Measurements from ENCODE around the gene KPNB1.

Gene KPNB1

DNA sequence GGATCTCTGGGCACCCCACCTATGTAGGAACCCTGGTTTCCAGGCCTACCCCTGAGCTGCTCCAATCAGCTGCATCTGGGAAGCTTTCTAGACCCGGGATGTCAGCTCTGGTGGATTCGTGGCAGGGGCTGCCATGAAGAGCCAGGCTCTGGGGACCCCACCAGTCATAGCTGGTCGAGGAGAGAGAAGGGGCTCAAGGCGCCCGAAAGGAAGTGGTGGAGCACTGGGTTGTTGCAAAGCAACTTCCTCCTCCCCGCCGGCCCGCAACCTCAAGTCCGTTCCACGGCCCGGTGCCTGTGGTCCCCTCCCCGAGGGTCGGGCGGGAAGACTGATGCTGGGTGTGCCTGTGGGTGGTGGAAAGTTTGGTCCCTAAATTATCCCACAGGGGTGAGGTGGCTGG lies 54.4 kb downstream of the KPNB1 start:
- DNase-seq (ENCODE audit: low spot score): no peak
- in situ Hi-C loops (cut with MboI; ENCODE audit: low pct_unique_long_range_greater_than_20kb, low sequenced_read_pairs, unreplicated experiment): no loop called here
- TF ChIP-seq, protein P1, sequence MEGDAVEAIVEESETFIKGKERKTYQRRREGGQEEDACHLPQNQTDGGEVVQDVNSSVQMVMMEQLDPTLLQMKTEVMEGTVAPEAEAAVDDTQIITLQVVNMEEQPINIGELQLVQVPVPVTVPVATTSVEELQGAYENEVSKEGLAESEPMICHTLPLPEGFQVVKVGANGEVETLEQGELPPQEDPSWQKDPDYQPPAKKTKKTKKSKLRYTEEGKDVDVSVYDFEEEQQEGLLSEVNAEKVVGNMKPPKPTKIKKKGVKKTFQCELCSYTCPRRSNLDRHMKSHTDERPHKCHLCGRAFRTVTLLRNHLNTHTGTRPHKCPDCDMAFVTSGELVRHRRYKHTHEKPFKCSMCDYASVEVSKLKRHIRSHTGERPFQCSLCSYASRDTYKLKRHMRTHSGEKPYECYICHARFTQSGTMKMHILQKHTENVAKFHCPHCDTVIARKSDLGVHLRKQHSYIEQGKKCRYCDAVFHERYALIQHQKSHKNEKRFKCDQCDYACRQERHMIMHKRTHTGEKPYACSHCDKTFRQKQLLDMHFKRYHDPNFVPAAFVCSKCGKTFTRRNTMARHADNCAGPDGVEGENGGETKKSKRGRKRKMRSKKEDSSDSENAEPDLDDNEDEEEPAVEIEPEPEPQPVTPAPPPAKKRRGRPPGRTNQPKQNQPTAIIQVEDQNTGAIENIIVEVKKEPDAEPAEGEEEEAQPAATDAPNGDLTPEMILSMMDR (IDR thresholded peaks at IDR 0.05; ENCODE audit: extremely low read depth, insufficient read depth, missing control alignments): no peak

DNA sequence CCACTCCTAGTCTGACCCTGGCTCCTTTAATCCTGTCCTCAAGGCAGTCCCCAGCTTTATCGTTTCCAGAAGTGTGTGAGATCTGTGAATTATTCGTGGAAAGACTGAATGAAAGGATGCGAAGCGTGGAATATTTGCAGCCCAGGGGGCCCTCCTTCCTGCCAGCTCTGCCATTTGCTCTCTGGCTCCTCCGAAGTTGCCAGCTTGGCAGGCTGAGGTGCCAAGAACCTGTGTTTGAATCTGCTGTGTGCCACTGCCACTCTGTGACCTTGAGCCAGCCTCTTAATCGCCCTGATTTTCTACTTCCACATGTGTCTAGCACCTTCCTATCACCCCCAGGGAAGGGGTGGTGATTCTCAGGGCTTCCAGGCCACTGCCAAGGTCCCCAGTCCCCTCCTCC lies 55.0 kb downstream of the KPNB1 start:
- TF ChIP-seq, protein P1 (IDR thresholded peaks at IDR 0.05; ENCODE audit: extremely low read depth, insufficient read depth, missing control alignments): no peak
- in situ Hi-C loops (cut with MboI; ENCODE audit: low pct_unique_long_range_greater_than_20kb, low sequenced_read_pairs, unreplicated experiment): no loop called here

DNA sequence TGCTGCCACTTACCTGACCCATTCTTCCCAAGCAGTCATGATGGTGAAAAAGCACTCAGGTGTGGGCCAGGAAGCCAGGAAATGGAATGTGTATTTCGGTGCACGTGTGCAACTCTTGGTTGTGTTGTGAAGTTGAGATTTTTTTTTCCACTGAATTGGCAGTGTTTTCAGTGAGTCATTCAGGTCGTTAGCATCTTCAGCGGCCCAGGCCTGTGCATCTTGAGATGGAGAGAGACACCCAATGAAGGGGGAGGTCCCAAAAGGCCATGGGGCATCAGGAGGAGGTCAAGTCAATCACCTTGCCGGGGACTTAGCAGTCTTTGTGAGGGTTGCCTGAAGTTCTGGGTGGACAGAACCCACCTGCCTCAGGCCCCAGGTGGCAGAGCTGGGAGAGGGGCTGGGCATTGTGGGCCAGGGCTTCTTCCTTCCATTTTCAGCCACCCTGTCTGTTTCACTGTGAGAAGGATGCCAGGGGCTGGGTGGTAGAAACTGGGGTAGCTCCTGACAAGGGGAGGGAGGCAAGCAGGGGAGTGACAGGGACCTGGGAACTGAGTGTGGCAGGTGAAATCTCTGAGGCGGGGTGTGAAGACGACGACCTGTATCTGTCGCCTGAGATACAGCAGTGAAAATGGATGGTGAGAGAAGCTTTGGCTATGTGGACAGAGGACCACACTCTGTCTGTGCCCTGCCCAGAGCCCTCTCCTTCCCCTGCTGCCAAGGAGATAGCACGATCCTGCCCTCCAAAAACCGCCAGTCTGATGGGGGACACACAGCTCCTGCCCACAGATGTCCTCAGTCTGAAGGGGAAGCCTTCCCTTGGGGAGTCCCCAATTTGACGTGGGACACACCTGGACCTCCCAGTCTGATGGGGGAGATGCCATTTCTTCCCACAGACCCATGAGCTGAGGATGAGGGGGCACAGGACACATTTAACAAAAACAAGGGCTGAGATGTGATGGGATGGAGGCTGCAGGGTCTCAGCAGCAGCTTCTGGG lies 56.1 kb downstream of the KPNB1 start:
- DNase-seq (ENCODE audit: low spot score): no peak
- TF ChIP-seq, protein P1 (IDR thresholded peaks at IDR 0.05; ENCODE audit: extremely low read depth, insufficient read depth, missing control alignments): no peak
- in situ Hi-C loops (cut with MboI; ENCODE audit: low pct_unique_long_range_greater_than_20kb, low sequenced_read_pairs, unreplicated experiment): no loop called here

More for the DNA sequence above, 55.0 kb downstream of the KPNB1 start:
- no peak for DNase-seq (ENCODE audit: low spot score)

DNA sequence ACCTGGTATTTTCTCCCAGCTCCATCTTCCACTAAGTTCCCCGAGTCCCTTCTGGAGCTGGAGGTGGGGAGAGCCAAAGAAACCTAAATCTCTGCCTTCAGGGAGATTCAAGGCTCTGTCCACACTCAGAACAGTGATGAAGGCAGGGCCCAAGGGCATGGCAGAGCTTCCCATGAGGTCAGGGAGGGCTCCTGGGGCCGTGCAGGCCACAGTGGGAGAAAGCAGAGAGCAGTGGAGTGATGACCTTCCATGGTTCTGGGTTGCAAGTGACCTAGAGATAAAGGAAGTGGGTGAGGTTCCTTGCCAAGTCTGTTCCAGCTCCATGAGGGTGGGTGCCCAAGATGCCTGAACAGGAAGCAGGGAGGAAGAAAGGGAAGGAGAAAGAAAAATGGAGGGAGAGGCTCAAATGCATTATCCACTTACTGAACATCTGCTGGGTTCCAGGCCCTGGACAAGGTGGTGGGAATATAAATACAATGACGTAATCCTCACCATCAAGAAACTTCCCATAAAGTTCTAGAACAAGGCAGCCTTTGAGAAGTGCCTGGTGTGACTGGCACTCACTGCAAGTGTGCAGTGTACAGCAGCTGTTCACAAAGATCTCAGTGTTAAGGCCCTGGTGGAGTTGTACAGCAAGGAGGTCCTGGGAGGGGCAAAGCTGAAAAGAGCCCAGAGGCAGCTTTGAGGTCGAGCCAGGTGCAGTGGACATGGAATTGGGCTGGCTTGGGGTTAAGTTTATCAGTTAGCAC lies 57.5 kb downstream of the KPNB1 start:
- TF ChIP-seq, protein P1 (IDR thresholded peaks at IDR 0.05; ENCODE audit: extremely low read depth, insufficient read depth, missing control alignments): no peak
- DNase-seq (ENCODE audit: low spot score): no peak
- in situ Hi-C loops (cut with MboI; ENCODE audit: low pct_unique_long_range_greater_than_20kb, low sequenced_read_pairs, unreplicated experiment): no loop called here

DNA sequence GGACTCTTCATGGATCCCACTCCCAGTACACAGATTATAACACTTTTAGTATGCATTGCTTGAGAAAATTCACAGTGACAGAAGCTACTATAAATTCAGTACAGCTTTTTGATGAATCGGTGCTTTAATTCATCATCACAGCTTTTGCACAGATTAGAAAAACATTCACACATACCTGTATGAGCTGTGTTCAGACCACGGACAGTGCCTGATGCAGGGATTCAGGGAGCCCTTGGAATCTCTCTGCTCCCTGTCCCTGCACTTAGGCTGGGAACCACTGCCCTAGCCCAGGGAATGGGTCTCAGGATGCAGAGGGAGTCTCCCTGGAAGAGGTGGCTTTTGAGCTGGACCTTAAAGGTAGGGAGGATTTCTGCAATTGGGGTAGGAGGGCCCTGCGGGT lies 58.2 kb downstream of the KPNB1 start:
- TF ChIP-seq, protein P1 (IDR thresholded peaks at IDR 0.05; ENCODE audit: extremely low read depth, insufficient read depth, missing control alignments): no peak
- no peak for DNase-seq (ENCODE audit: low spot score)
- in situ Hi-C loops (cut with MboI; ENCODE audit: low pct_unique_long_range_greater_than_20kb, low sequenced_read_pairs, unreplicated experiment): no loop called here

DNA sequence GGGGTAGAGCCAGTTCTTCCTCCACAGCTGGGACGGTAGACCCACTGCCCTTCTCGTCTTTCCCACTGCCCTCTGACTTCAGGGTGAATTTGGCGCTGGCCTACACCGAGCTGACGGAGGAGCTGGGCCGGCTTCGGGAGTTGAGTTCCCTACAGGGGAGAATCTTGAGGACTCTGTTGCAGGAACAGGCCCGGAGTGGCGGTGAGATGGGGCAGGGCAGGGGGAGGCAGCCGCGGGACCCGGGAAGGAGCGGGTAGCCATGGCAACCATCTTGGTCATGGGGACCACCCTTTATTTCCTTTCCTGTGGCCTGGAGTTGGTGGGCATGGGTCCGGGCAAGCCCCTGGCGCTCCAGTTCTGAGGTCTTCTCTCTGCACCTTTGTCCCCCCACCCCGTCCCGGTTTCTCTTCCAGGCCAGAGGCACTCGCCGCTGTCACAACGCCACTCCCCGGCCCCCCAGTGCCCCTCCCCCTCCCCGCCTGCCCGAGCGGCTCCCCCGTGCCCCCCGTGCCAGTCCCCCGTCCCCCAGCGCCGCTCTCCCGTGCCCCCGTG lies 58.7 kb downstream of the KPNB1 start:
- in situ Hi-C loops (cut with MboI; ENCODE audit: low pct_unique_long_range_greater_than_20kb, low sequenced_read_pairs, unreplicated experiment): no loop called here
- TF ChIP-seq, protein P1 (IDR thresholded peaks at IDR 0.05; ENCODE audit: extremely low read depth, insufficient read depth, missing control alignments): no peak

More for the DNA sequence above, 58.7 kb downstream of the KPNB1 start:
- no peak for DNase-seq (ENCODE audit: low spot score)

All from GM13977 (cell line).